Neuronal stem cell (in vitro differentiated cells): ENCODE measurements around the gene DHRS13. TPM values are rescaled to one million over a fixed set of nuclear protein-coding genes. Genes with fewer than 3 reads are reported as not detected.

Experiments used
- DNase-seq: peaks from one replicate; pipeline ENCODE4 v3.0.0-alpha.2; 2013; ENCODE audit warnings: low spot score
- H2AFZ ChIP-seq: one replicate; pipeline ENCODE4 v1.6.1; 2013; ENCODE audit warnings: mild to moderate bottlenecking, low read length, inconsistent platforms
- H2AK5ac ChIP-seq: 2 replicates; pipeline ENCODE4 v1.6.1; 2013; ENCODE audit warnings: low read depth, mild to moderate bottlenecking, inconsistent platforms, low read length, moderate library complexity, mixed read lengths
- H2BK120ac ChIP-seq: 2 replicates; pipeline ENCODE4 v1.6.1; 2013; ENCODE audit warnings: low read depth, mild to moderate bottlenecking, inconsistent platforms, low read length, moderate library complexity, mixed read lengths
- H2BK12ac ChIP-seq: one replicate; pipeline ENCODE4 v1.6.1; 2013; ENCODE audit warnings: low read length, inconsistent platforms
- H2BK15ac ChIP-seq: 2 replicates; pipeline ENCODE4 v1.6.1; 2013; ENCODE audit warnings: mild to moderate bottlenecking, low read length, inconsistent platforms, mixed read lengths
- H2BK5ac ChIP-seq: one replicate; pipeline ENCODE4 v1.6.1; 2013; ENCODE audit warnings: inconsistent platforms, mild to moderate bottlenecking, low read length, moderate library complexity
- H3K14ac ChIP-seq: one replicate; pipeline ENCODE4 v1.6.1; 2013; ENCODE audit warnings: low read length, inconsistent platforms
- H3K18ac ChIP-seq: 2 replicates; pipeline ENCODE4 v1.6.1; 2013; ENCODE audit warnings: low read length, inconsistent platforms
- H3K23ac ChIP-seq: 2 replicates; pipeline ENCODE4 v1.6.1; 2013; ENCODE audit warnings: low read depth, mild to moderate bottlenecking, mixed read lengths, low read length, inconsistent platforms; ENCODE audit not compliant: poor library complexity
- H3K27ac ChIP-seq: replicated peaks from 3 replicates; pipeline ENCODE4 v1.5.1; 2013; ENCODE audit warnings: low read length, inconsistent platforms
- H3K27me3 ChIP-seq, 3 experiments: 2 replicates each; pipeline ENCODE4 v1.6.1; 2013; ENCODE audit warnings: low read length in 3 of 3, mild to moderate bottlenecking in 2 of 3, inconsistent platforms in 1 of 3, low read depth in 1 of 3, mixed read lengths in 1 of 3, moderate library complexity in 1 of 3; ENCODE audit not compliant: control insufficient read depth in 3 of 3, insufficient read depth in 3 of 3
- H3K36me3 ChIP-seq, 2 donors: replicated peaks in 1 of 2; 2 replicates each; pipeline ENCODE4 v1.6.1; 2013; ENCODE audit warnings: low read length in 2 of 2; ENCODE audit not compliant: control insufficient read depth in 2 of 2, insufficient read depth in 2 of 2
- H3K4ac ChIP-seq: 2 replicates; pipeline ENCODE4 v1.6.1; 2013; ENCODE audit warnings: inconsistent platforms, mild to moderate bottlenecking, low read length, moderate library complexity
- H3K4me1 ChIP-seq, 2 donors: 1 replicate in 1 of 2; 2 replicates in 1 of 2; pipeline ENCODE4 v1.6.1; 2013; ENCODE audit warnings: low read length in 2 of 2, low read depth in 1 of 2; ENCODE audit not compliant: control insufficient read depth in 2 of 2, insufficient read depth in 1 of 2
- H3K4me2 ChIP-seq: one replicate; pipeline ENCODE4 v1.6.1; 2013; ENCODE audit warnings: mild to moderate bottlenecking, low read length, inconsistent platforms; ENCODE audit not compliant: insufficient read depth, poor library complexity, severe bottlenecking
- H3K4me3 ChIP-seq, 2 donors: 2 replicates each; pipeline ENCODE4 v1.5.1; 2013; ENCODE audit warnings: low read length in 2 of 2, mild to moderate bottlenecking in 2 of 2, inconsistent platforms in 1 of 2, moderate library complexity in 1 of 2
- H3K79me1 ChIP-seq: one replicate; pipeline ENCODE4 v1.6.1; 2013; ENCODE audit warnings: low read depth, mild to moderate bottlenecking, inconsistent platforms, low read length, moderate library complexity
- H3K9ac ChIP-seq: one replicate; pipeline ENCODE4 v1.6.1; 2013; ENCODE audit warnings: mild to moderate bottlenecking, low read depth, low read length, inconsistent platforms; ENCODE audit not compliant: poor library complexity
- H3K9me3 ChIP-seq, 2 donors: replicated peaks in 1 of 2; 2 replicates each; pipeline versions ENCODE3 to v1.6.1; 2013; ENCODE audit warnings: low read length in 2 of 2, mild to moderate bottlenecking in 2 of 2, inconsistent platforms in 1 of 2, low read depth in 1 of 2, mixed read lengths in 1 of 2, moderate library complexity in 1 of 2; ENCODE audit not compliant: control insufficient read depth in 2 of 2, insufficient read depth in 1 of 2
- H4K8ac ChIP-seq: one replicate; pipeline ENCODE4 v1.6.1; 2013; ENCODE audit warnings: low read depth, mild to moderate bottlenecking, inconsistent platforms, low read length, moderate library complexity
- H4K91ac ChIP-seq: one replicate; pipeline ENCODE4 v1.6.1; 2013; ENCODE audit warnings: low read length, low read depth, mild to moderate bottlenecking, inconsistent platforms; ENCODE audit not compliant: poor library complexity
- WGBS, 2 donors: extraction: QIAGEN DNeasy Blood & Tissue Kit; methylation state at CpG; one replicate each; pipeline ENCODE4 v1.1.7; 2013; ENCODE audit warnings: missing lambda C conversion rate in 2 of 2, mixed read lengths in 1 of 2; ENCODE audit not compliant: insufficient read length in 2 of 2, insufficient replicate concordance in 1 of 2; ENCODE audit errors: extremely low coverage in 2 of 2; 5-methylcytosine and 5-hydroxymethylcytosine counted together
- polyA plus RNA-seq, 2 experiments: library from polyadenylated mRNA; stranded (reverse); fragments of 200-250 nt; gene quantifications; one replicate each; pipeline ENCODE4 v1.2.3, GENCODE V29; 2013

Gene DHRS13, protein sequence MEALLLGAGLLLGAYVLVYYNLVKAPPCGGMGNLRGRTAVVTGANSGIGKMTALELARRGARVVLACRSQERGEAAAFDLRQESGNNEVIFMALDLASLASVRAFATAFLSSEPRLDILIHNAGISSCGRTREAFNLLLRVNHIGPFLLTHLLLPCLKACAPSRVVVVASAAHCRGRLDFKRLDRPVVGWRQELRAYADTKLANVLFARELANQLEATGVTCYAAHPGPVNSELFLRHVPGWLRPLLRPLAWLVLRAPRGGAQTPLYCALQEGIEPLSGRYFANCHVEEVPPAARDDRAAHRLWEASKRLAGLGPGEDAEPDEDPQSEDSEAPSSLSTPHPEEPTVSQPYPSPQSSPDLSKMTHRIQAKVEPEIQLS
- 15.4 TPM for polyA plus RNA-seq (2013, experiment 1 of 2)
- polyA plus RNA-seq (2013, experiment 2 of 2) = 14.5 TPM

DNA sequence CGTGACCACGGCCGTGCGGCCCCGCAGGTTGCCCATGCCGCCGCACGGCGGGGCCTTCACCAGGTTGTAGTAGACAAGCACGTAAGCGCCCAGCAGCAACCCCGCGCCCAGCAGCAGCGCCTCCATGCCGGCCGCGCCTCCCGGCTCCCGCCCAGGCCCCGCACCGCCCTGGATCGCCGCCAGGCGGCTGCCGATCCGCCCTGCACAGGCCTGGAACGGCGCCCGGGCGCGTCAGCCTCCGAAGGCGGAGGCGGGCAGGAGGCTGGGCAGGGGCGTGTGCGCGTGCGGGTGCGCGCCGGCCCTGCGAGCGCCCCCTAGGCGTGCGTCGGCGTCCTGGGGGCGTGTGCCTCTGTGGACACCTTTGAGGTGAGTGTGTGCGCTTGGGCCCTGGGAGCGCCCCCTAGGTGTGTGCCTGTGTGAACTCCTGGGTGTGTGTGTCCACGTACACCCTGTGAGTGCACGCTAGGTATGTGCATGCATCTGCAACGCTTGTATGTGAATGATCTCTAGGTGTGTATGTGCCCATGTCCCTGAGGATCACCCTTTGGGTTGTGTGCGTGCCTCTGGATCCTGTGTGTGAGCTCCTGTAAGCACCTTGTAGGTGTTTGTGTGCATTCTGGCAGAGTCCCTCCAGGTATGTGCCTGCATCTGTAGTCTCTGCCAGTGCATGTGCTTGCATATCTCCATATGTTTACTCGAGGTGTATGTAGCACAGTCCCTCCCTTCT, at the start of gene DHRS13:
Gene DHRS13, minus strand, starts transcription at position 261 of the 727 bp plus-strand sequence. Its CDS starts 135 bp downstream, at position 126.
- Histone ChIP-seq H4K8ac (no peak within 1 kb of the TSS), H3K9ac (peak within 1 kb of the TSS; percentile 91), H3K79me1 (no peaks in the 10 kb centered on the region), H3K4ac (no peak within 1 kb of the TSS), H3K27ac (peak within 1 kb of the TSS; percentile 70), H3K27me3 (no peaks in the 10 kb centered on the region), H2AFZ (peak within 1 kb of the TSS; percentile 98), H3K36me3 (peaks cover 20 to 59% of the 10 kb centered on the region in 2 donors), H2AK5ac (no peak within 1 kb of the TSS), H3K23ac (peak within 1 kb of the TSS; percentile 89), H3K4me2 (peak within 1 kb of the TSS; percentile 84), H4K91ac (no peak within 1 kb of the TSS), H2BK15ac (no peak within 1 kb of the TSS), H3K9me3 (no peaks in the 10 kb centered on the region), H3K14ac (peak within 1 kb of the TSS; percentile 98), H2BK5ac (peak within 1 kb of the TSS; percentile 63), H3K4me3 (peak within 1 kb of the TSS; percentile 72 to 94), H3K4me1 (peaks cover 1 to 3% of the 10 kb centered on the region in 2 donors), H2BK120ac (no peak within 1 kb of the TSS), H3K18ac (peak within 1 kb of the TSS; percentile 98), H2BK12ac (no peak within 1 kb of the TSS)
- DNase-seq = peak; percentile 91
- no CpG with 5 or more reads among the region's 55 CpGs for WGBS, 2 donors

DNA sequence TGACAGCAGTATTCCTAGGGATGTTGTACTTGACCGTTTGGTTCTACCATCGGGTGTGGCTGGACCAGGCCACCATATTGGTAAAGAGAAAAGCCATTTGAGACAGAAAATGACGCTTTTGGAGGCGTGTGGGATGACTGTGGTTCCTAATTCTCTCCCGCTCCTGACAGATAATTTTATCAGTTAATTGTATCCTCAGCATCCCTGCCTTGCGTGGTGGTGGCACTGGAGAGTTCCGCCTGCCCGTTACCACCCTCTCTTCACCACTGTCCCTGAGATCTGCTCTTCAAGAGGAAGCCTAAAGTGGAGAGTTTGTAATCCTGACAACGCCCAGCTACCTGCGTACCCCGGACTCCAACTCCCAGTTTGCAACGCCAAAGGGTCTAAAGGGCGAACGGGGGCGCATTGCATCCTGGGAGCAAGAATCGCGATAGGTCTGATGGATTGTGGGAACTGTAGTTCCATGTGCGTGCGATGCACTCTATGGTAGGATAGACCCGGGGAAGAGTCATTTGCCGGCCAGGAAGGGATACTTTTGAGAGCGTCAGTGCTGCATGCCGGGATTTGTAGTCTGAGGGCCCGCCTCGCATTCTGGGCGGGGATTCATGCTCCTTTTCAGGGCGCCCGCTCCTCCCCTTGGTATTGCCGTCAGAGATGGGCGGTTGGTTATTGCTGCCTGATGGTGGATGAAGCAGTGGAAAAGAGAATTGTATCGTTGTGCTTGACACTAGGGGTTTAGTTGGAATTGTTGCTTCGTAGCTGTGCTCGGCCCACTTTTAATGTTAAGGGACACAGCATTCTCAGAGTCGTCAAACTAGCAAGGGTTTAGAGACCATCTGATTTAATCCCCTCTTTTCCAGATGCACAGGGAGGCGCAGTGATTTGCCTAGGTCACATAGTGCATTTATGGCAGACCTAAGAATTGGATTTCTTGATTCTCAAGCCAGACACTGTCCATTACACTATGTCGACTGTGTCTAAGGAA, 49.4 kb upstream of the DHRS13 start:
- no CpG with 5 or more reads among the region's 36 CpGs for WGBS, 2 donors
- DNase-seq = peak; percentile 99
- H4K91ac ChIP-seq = no peak overlapping the region
- peak overlapping the region; percentile 53 to 79 for H3K4me3 ChIP-seq
- H3K9ac ChIP-seq = peak overlapping the region; percentile 34
- H2BK5ac ChIP-seq = no peak overlapping the region
- no peak overlapping the region for H4K8ac ChIP-seq
- peak overlapping the region; percentile 93 for H3K27ac ChIP-seq
- no peak overlapping the region for H3K14ac ChIP-seq
- H3K4me1 ChIP-seq = peaks cover 4 to 10% of the 10 kb centered on the region in 2 donors
- no peak overlapping the region for H2BK120ac ChIP-seq
- no peaks in the 10 kb centered on the region for H3K27me3 ChIP-seq
- H3K9me3 ChIP-seq = no peaks in the 10 kb centered on the region
- H2BK12ac ChIP-seq = no peak overlapping the region
- H2BK15ac ChIP-seq = no peak overlapping the region
- no peak overlapping the region for H3K4ac ChIP-seq
- H3K18ac ChIP-seq = peak overlapping the region; percentile 54
- H3K36me3 ChIP-seq = peaks cover 0 to 15% of the 10 kb centered on the region in 2 donors
- peak overlapping the region; percentile 92 for H3K4me2 ChIP-seq
- H3K79me1 ChIP-seq = peaks cover 6% of the 10 kb centered on the region
- peak overlapping the region; percentile 1 for H3K23ac ChIP-seq
- H2AK5ac ChIP-seq = no peak overlapping the region
- H2AFZ ChIP-seq = peak overlapping the region; percentile 69

DNA sequence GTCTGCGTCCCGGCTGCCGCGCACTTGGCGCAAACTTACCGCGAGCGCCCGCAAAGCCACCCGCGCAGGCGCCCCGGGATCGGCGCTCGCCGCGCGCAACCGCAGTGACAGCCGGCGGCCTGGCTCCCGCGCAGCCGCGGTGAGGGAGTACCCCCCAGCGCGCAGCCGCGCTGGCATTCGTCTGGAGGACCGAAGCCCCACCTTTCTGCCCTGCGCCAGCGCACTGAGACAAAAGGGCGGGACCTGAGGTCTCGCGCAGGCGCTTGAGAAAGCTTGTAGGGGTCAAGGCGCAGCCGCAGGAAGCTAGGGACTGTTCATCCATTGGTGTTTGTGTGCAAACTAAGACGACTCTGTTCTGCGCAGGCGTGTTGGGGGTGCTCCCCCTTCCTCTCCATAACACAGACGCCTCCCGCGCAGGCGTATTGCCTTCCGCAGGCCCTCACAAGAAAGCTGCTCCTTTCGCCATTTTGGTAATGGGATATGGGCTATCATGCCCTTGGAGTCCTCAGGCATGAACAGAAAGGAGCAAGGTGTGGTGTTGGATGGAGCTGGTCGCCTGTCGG, 48.6 kb upstream of the DHRS13 start, which contains the start of gene PHF12:
Gene PHF12, minus strand, starts transcription at position 91 of the 563 bp plus-strand sequence. CDS start 558 bp downstream, outside the sequence.
- peak; percentile 100 for DNase-seq
- peak within 1 kb of the TSS; percentile 89 to 96 for H3K4me3 ChIP-seq
- no CpG with 5 or more reads among the region's 51 CpGs for WGBS, 2 donors
- peaks cover 6% of the 10 kb centered on the region for H3K79me1 ChIP-seq
- no peaks in the 10 kb centered on the region for H3K27me3 ChIP-seq
- peak within 1 kb of the TSS; percentile 93 for H3K27ac ChIP-seq
- H2BK12ac ChIP-seq = no peak within 1 kb of the TSS
- H3K9ac ChIP-seq = peak within 1 kb of the TSS; percentile 94
- H3K36me3 ChIP-seq = peaks cover 0 to 22% of the 10 kb centered on the region in 2 donors
- H2BK120ac ChIP-seq = no peak within 1 kb of the TSS
- peak within 1 kb of the TSS; percentile 44 for H3K23ac ChIP-seq
- peak within 1 kb of the TSS; percentile 94 for H3K18ac ChIP-seq
- H3K4me2 ChIP-seq = peak within 1 kb of the TSS; percentile 92
- peak within 1 kb of the TSS; percentile 88 for H2BK5ac ChIP-seq
- H3K4me1 ChIP-seq = peaks cover 4 to 10% of the 10 kb centered on the region in 2 donors
- peak within 1 kb of the TSS; percentile 69 for H2AFZ ChIP-seq
- no peaks in the 10 kb centered on the region for H3K9me3 ChIP-seq
- H3K4ac ChIP-seq = peak within 1 kb of the TSS; percentile 60
- peak within 1 kb of the TSS; percentile 59 for H3K14ac ChIP-seq
- H4K91ac ChIP-seq = no peak within 1 kb of the TSS
- peak within 1 kb of the TSS; percentile 57 for H2AK5ac ChIP-seq
- H4K8ac ChIP-seq = no peak within 1 kb of the TSS
- H2BK15ac ChIP-seq = no peak within 1 kb of the TSS
